Dermis blood vessel endothelial cell (primary cell): ENCODE measurements around the gene RAMP1. TPM values are rescaled to one million over a fixed set of nuclear protein-coding genes. Genes with fewer than 3 reads are reported as not detected.
A peak's percentile ranks its signal among the peaks of the same experiment; 100 is the strongest.
"Not testable (repeated sequence)": the region's sequence is repeated elsewhere in the genome, so short reads cannot be mapped to it uniquely, and the experiment has no call there.

Experiments used
- DNase-seq: peaks from one replicate; pipeline ENCODE4 v3.0.0; 2010
- total RNA-seq: library from RNA; depleted of rRNA; stranded (reverse); fragments of >200 nt; gene quantifications from 2 replicates; pipeline ENCODE4 v1.2.3, GENCODE V29; 2014

Gene RAMP1
- total RNA-seq, 1 donor from 2014 or later: 0.85 TPM

- DNase-seq: no peak
Measured at GRCh38 chr2:237919593-237919992, 60.2 kb downstream of the RAMP1 start.

- DNase-seq: no peak
Measured at GRCh38 chr2:237920673-237921072, 61.2 kb downstream of the RAMP1 start.

GRCh38 chr2:237921967-237922492 is 62.6 kb downstream of the RAMP1 start:
- no peak for DNase-seq

DNA sequence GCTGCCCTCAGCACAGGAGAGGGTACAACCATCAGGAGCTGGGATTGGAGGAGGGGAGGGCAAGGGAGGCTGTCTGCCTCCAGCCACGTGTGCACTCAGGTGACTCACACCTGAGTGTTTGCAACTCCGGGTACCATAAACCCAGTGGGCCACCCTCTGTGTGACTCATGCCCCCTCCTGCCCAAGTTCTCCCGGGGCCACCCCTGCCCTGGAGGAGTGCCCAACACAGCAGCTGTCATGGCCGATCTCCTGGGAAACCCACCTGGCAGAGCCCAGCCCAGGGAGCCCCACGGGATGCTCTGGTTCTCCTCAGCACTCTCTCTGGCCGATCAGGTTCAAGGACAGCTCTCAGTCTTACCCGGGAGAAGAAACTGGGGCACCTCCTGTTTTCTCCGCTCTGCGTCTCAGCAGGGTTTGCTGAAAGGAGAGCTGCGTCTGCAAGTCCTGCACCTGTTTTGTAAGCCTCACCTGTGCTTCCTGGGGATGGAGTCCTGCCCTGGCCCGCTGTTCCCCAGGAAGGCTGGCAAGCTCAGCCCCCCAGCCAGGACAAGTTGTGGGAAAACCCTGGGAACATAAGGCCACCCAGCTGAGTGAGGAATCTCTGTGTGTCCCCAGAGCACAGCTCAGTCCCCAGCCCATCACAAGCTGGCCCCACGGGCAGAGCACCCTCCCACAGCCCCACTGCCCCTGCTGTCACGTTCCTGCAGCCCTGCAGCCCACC is 63.4 kb downstream of the RAMP1 start:
- no peak for DNase-seq

DNA sequence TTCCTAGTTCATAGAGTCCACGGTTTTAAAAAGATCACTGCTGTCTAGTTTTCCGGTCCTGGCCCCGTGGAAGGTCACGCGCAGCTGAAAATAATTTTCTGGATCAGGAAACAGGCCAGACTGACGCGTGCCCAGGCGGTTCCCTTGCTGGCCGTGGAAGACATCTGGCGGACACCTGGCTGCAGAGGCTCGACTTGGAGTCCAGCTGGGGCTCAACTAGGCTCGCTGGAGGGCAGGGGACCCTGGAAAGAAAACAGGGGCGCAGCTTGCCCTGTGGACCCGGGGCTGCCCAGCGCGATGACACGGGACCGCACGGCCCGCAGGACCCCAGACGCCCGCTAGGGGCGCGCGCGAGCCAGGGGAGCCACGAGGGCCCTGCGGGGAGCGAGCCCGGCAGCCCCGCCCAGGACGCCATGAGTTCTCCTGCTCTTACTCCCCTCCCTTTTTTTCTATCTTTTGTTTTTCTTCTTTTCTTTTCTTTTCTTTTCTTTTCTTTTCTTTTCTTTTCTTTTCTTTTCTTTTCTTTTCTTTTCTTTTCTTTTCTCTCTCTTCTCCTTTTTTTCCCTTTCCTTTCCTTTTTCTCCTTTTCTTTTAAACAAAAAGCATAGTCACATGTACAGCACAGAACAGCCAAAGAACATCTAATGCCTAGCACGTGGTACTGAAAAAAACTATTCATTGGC is 64.2 kb downstream of the RAMP1 start:
- peak; percentile 77 for DNase-seq

- no peak for DNase-seq
Measured at GRCh38 chr2:237924164-237924534, 64.7 kb downstream of the RAMP1 start.

DNA sequence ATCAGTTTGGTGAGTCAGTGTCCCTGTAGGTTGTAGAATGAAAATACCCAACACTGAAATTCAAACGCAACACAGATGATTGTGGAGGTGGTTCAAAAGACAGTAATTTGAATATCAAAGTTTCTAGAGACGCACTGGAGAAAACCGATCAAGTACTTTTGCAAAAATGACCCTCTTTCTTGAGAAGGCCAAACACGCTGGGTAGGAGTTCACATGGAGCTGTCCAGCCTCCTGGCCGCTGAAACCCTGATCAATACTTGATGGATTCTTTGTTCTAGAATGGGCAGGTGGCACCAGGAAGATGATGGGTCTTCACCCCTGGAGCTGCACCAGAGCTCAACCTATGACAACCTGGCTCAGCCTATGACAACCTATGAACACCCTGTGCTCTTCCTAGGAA is 67.7 kb downstream of the RAMP1 start:
- no peak for DNase-seq

- no peak for DNase-seq
Measured at GRCh38 chr2:237927986-237928385, 68.6 kb downstream of the RAMP1 start.

- no peak for DNase-seq
Measured at GRCh38 chr2:237929979-237930378, 70.6 kb downstream of the RAMP1 start.

DNA sequence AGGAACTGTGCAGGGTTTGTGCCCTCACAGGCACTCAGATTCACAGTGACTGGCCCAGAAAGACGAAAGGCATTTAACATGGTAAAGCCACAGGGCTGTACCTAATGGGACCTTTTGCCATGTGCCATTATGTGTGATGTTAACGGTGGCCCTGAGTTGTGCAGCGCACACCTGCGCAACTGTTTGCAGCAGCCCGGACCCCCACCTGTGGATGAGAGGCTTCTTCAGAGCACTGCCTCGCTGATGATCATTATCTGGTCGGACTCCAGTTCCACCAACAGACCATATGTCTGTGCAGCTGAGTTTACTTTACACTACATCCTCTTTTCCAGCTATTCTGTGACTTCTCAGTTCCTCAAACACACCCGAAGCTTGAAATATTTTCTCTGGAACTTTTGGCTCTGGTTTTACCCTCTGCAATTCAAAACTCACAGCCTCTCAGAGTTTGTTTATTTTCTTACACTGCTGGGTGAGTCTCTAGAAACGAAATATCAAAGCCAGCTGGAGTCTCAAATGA is 71.8 kb downstream of the RAMP1 start:
- DNase-seq: no peak

- DNase-seq: no peak
Measured at GRCh38 chr2:237932731-237933131, 73.3 kb downstream of the RAMP1 start.

DNA sequence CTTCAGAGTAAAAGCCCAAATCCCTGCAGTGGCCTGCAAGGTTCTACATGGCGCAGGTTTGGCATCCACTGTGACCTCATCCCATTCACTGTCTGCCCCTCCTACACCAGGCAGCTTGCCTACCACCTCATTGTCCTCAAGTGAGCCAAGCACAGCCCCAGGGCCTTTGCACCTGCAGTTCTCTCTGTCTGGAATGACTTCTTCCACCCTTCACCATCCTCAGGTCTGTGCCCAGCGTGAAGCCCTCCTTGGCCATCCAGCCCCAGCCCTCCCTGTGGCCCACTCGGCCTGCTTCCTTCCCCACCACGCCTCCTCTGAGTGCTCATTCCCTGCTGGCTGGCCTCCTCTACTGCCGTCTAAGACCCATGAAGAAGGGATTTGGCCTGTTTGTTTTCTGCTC is 74.8 kb downstream of the RAMP1 start:
- DNase-seq: no peak

DNA sequence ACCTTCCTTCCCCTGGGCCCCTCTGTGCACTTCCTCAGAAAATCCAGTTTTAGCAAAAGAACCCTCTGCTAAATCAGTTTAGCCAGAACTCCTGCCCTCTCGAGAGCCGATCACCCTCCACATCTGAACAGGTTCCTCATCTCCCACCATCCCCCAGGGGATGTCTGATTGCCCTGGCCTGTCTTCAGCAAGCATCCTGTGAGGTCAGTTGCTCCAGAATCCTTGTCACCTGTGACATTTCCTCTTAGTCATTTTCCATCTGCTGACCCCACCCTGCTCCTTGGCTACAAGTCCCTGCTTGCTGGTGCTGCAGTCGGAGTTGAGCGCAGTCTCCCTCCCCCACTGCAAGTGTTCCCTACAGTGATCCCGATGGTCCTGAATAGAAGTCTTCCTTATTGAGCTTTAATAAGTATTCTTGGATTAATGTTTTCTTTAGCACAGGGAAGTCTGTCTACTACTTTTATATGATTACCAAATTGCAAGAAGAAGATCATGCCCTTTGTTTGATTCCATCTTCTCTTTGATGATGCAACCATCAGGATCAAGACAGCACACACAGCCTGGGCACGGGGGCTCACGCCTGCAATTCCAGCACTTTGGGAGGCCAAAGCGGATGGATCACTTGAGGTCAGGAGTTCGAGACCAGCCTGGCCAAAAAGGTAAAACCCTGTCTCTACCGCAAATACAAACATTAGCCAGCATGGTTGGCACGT is 76.5 kb downstream of the RAMP1 start:
- DNase-seq: peak; percentile 33

DNA sequence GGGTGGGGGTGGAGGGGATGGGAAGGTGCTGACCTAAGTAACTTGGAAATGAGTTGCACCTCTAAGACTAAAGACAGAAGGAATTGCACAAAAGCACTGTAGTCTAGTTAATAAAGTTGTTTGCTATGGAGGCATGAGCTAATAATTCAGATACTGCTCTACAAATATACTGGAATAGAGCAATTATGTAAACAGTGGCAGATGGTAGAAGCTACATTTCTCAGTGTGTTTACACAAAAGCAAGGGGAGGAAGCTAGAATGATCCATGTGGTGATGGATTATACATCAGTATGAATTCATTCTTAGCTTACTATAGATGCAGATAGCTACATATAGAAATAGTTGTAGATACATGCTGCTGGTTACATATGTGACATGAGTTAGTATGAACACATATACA is 79.8 kb downstream of the RAMP1 start:
- DNase-seq: no peak

DNA sequence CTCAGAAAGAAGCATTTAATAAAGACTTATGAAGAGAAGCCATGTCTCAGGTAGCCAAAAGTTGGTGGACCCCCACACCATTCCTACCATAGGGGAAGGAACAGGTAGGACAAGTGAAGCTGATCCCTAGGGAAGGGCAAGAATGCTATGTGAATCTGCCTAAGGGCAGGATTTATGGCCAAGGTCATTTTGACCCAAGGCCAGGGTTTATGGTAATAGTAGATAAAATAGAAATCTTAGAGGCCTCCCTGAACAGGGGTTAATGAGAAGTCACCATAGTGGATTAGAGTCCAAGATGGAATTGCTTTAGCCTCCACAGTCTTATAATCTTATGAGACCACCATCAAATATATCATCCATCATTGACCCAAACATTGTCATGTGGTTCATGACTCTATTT is 81.4 kb downstream of the RAMP1 start:
- no peak for DNase-seq

DNA sequence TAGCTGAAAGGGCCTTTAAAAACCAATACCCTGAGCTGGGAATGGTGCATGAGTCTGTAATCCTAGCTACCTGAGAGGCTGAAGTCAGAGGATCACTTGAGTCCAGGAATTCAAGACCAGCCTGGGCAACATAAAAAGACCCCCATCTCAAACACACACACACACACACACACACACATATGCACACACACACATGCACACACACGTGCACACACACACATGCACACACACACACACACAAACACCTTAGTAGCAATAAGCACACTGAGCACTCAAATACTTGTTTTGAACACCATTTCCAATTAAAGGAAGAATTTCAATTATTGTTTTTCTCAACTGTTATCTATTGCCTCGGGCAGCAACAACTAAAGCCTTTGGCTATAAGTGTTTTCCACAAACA is 81.8 kb downstream of the RAMP1 start:
- no peak for DNase-seq

DNA sequence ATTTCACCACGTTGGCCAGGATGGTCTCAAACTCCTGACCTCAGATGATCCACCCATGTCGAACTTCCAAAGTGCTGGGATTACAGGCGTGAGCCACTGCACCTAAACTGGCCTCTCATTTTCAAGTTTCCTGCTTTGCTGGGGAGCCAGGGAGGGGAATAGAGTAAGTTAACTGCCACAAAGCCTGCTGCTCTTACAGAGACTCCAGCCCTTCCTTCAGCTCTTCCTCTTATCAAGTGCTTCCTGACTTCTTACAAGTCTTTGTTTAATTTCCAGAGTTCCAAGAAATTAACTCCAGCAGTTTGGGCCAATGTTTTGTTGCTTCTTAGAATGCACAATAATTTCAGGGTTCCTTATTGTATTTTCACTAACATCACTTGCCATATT is 83.1 kb downstream of the RAMP1 start:
- DNase-seq: peak; percentile 32

- DNase-seq: no peak
Measured at GRCh38 chr2:237943395-237944094, 84.1 kb downstream of the RAMP1 start.

DNA sequence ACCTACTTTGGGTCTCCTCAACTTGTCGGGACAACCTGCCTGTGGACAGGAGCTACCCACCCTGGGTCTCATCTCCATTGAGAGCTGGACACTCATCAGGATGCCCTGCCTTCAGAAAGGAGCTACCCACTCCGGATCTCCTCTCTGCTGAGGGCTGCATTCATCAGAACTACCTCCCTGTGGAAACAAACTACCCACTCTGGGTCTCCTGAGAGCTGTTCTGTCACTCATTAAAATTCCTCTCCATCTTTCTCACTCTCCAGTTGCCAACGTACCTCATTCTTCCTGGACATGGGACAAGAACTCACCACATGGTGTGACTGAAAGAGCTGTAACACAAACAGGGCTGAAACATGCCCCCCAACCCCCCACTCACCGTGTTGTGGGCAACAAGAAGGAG is 84.9 kb downstream of the RAMP1 start:
- no peak for DNase-seq

DNA sequence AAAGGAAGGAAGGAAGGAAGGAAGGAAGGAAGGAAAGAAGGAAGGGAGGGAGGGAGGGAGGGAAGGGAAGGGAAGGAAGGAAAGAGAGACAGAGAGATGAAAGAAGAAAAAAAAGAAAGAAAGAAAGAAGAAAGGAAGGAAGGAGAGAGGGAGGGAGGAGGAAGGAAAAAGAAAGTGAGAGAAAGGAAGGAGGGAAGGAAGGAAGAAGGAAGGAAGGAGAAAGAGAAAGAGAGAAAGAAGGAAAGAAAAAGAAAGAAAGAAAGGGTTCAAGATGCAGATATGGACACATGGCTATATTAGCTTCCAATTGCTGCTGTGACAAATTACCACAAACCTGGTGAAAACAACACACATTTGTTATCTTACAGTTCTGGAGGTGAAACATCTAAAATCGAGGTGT is 87.0 kb downstream of the RAMP1 start:
- no peak for DNase-seq

GRCh38 chr2:237951354-237951753 is 91.9 kb downstream of the RAMP1 start:
- not testable (repeated sequence) for DNase-seq

DNA sequence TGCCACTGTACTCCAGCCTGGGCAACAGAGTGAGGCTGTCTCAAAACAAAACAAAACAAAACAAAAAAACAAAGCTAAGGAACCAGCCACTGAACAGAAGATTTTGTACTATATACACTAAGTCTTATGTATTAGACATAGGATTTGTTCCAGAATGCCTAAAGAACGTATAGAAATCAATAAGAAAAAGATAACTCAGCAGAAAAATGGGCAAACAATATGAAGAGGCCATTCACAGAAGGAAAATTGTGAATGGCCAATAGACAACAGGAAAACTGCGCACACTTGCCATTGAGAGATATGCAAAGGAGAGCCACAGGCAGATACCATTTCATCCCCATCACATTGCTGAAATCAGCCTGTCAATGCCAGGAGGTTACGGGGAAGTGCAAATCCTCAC is 92.5 kb downstream of the RAMP1 start:
- DNase-seq: no peak

GRCh38 chr2:237952851-237953250 is 93.4 kb downstream of the RAMP1 start:
- DNase-seq: no peak
